GM13976 (cell line): ENCODE data around the gene PRR5L.

ENCODE experiments used
- DNase-seq: peaks from one replicate; pipeline ENCODE4 v3.0.0; 2012; ENCODE audit warnings: low spot score
- in situ Hi-C: fragments of 300-500 bp; cut with MboI; formaldehyde crosslinking; loops from one replicate; pipeline ENCODE4 v1.12.0; 2022; ENCODE audit warnings: low sequenced_read_pairs, mixed read lengths, inconsistent platforms; ENCODE audit not compliant: unreplicated experiment
- TF ChIP-seq, protein P1 (sequence below): IDR thresholded peaks from 2 replicates; pipeline ENCODE4 v1.5.1; 2012; ENCODE audit warnings: borderline replicate concordance, mild to moderate bottlenecking; ENCODE audit not compliant: insufficient read depth; ENCODE audit errors: extremely low read depth, missing control alignments, control extremely low read depth

Gene PRR5L

DNA sequence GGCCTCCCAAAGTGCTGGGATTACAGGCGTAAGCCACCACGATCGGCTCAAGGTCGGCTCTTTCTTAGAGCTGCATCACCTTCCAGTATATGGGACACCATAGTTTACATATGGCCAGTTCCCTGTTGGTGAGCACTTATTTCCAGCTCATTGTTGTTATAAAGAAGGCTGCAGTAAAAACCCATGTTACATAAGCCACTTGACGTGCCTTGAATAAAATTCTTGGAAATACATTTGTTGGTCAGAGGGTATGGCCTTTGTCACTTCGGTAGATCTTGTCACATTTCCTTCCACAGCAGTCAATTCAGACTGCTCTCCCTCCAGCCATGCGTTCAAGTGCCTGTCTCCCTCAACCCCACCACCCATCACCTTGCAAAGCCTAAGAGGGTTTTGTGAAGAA is 92.9 kb downstream of the PRR5L start:
- DNase-seq = no peak
- in situ Hi-C loops = no loop called here
- TF ChIP-seq, protein P1, sequence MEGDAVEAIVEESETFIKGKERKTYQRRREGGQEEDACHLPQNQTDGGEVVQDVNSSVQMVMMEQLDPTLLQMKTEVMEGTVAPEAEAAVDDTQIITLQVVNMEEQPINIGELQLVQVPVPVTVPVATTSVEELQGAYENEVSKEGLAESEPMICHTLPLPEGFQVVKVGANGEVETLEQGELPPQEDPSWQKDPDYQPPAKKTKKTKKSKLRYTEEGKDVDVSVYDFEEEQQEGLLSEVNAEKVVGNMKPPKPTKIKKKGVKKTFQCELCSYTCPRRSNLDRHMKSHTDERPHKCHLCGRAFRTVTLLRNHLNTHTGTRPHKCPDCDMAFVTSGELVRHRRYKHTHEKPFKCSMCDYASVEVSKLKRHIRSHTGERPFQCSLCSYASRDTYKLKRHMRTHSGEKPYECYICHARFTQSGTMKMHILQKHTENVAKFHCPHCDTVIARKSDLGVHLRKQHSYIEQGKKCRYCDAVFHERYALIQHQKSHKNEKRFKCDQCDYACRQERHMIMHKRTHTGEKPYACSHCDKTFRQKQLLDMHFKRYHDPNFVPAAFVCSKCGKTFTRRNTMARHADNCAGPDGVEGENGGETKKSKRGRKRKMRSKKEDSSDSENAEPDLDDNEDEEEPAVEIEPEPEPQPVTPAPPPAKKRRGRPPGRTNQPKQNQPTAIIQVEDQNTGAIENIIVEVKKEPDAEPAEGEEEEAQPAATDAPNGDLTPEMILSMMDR = no peak

DNA sequence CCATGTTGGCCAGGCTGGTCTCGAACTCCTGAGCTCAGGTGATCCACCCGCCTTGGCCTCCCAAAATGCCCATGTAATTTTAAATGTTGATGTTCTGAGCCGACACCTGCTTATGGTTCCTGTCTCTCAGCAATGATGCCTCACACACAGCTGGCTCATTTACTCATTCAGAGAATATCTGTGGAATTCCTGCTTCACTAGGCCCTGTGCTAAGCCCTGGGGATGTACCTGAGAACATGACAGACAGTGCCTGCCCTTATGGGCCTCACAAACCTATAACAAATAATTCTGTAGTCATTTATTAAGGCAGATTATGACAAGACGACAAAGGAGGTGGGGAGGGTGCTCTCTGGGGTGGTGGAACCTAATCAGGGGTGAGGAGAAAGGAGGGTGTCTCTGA is 93.7 kb downstream of the PRR5L start:
- in situ Hi-C loops = no loop called here
- no peak for DNase-seq
- TF ChIP-seq, protein P1 = no peak

DNA sequence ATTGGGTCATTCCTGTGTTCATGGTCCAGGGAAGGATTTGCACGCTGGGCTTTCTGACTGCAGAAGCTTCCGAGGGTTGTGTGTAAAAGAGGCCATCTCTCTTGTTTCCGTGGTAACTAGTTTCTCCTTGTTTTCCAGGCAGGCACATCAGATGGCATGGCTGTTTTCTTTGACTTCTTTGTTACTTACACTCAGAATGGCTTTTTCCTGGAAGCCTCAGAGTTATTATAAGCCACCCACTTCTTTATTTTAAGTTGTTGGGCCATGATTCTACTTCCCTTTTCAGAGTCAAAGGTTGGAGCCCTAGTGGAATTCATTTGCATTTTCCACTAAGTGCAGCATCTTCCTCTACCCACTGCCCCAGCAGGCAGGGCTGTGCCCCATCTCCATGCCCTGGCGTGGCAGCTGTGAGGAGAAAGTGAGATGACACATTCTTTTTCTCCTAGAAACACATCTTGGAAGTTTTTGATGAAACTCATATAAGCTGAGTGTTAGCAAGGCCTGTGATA is 94.9 kb downstream of the PRR5L start:
- no peak for DNase-seq
- TF ChIP-seq, protein P1 = no peak
- in situ Hi-C loops = no loop called here

DNA sequence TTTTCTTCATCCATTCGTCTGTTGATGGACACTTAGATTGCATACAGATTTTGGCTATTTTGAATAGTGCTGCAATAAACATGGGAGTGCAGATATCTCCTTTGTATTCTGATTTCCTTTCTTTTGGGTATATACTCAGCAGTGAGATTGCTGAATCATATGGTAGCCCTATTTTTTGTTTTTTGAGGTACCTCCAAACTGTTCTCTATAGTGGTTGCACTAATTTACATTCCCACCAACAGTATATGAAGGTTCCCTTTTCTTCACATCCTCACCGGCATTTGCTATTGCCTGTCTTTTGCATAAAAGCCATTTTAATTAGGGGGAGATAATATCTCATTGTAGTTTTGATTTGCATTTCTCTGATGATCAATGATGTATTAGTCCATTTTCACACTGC is 96.1 kb downstream of the PRR5L start:
- TF ChIP-seq, protein P1 = no peak
- in situ Hi-C loops = no loop called here
- no peak for DNase-seq

DNA sequence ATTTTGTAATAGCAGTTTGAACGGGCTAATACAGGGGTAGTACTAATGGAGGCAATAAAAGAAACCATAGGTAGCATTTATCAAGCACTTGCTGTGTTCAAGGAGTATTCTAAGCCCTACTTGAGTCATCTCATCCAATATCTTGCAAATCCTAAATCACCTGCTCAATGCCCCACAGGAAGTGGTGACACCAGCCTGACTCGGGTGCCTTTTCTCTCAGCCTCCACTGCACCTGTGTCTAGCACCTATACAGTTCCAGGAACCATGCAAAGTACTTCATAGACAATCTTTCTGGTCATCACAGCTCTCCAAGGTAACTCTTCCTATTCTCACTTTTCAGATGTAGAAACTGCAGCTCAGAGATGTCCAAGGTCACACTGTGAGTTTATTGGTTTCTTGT is 98.0 kb downstream of the PRR5L start:
- TF ChIP-seq, protein P1 = no peak
- in situ Hi-C loops = no loop called here
- no peak for DNase-seq

DNA sequence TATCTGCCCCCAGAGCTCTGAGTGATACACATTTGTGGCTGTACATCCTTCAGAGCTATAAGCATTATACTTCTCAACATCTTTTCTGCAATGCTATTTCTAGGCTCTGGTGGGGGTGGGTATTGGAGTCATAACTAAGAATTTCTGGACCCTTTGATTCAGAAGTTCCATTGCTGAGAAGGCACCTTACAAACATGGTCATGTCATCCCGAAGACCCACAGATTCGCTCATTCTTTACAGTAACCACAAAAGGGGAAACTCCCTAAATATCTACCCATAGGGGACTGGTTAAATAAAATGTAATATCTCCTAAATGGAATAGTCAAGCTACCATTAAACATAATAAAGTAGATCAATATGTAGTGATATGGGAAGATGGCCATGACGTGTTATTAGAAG is 98.8 kb downstream of the PRR5L start:
- DNase-seq = no peak
- TF ChIP-seq, protein P1 = no peak
- in situ Hi-C loops = no loop called here

DNA sequence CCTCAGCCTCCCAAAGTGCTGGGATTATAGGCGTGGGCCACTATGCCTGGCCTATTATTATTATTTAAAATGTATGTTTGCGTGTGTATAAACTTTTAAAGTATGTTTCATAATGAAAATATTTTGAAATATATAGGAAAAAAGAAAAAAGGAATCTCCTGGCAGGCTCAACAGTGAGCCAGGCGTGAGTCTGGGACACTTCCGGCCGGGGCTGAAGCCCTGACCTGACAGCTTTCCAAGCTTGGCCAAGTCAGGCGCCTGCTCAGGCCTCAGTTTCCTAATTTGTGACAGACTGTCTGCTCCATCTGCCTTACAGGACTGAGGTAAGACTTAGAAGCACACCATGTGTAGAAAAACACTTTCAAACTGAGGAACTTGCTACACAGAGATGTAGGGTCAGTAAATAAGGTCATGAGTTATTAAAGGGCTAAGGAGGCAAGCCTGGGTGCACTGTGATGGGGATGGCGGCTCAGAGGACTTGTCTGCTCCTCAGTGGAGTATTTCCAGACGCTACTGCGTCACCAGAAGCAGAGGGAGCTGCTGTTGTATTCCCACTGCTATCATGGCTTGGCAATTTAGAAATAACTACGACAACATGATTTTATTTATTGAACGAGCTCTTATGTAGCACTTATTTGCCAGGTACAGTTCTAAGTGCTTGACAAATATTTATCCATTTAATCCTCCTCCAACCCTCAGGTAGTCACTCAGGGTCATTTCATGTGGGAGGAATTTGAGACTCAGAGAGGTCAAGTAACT is 100.1 kb downstream of the PRR5L start:
- in situ Hi-C loops = no loop called here
- TF ChIP-seq, protein P1 = no peak
- no peak for DNase-seq
